ENCODE measurements around the gene ATP1A2. TPM values are rescaled to one million over a fixed set of nuclear protein-coding genes. Genes with fewer than 3 reads are reported as not detected.

ATP1A2 gene
- total and polyA plus RNA-seq, 4 donors = 0.09 to 1.5 (median 0.29) TPM

GRCh38 chr1:160104486-160104885 lies 11.1 kb upstream of the ATP1A2 start:
- Histone ChIP-seq H3K27me3 (ENCODE audit: control insufficient read depth in 4 of 4, insufficient read depth in 4 of 4, low read length in 3 of 4) (no peaks in the 10 kb centered on the region), H3K27ac (ENCODE audit: low read depth in 1 of 2, low read length in 2 of 2) (no peak overlapping the region), H3K36me3 (ENCODE audit: control insufficient read depth in 4 of 4, insufficient read depth in 3 of 4, low read depth in 1 of 4, low read length in 3 of 4) (no peaks in the 10 kb centered on the region), H3K9me3 (ENCODE audit: control insufficient read depth in 4 of 4, low read length in 3 of 4) (no peaks in the 10 kb centered on the region), H3K9ac (ENCODE audit: low read depth in 1 of 2, low read length in 2 of 2) (no peak overlapping the region), H3K4me1 (ENCODE audit: control insufficient read depth in 4 of 4, insufficient read depth in 4 of 4, low read length in 3 of 4) (peaks cover 4 to 17% (median 11%) of the 10 kb centered on the region in 4 donors), H3K4me3 (ENCODE audit: low read depth in 1 of 3, low read length in 3 of 3) (no peak overlapping the region)
- TF ChIP-seq GABPA (IDR thresholded peaks at IDR 0.05 in 1 of 2, conservative IDR thresholded peaks at IDR 0.05 in 1 of 2) (no peak), SP1 (IDR thresholded peaks at IDR 0.05) (no peak), ZBTB33 (IDR thresholded peaks at IDR 0.05) (no peak), FOXA1 (IDR thresholded peaks at IDR 0.05) (no peak), TAF1 (conservative IDR thresholded peaks at IDR 0.05) (no peak), FOXA2 (IDR thresholded peaks at IDR 0.05) (no peak), MAX (IDR thresholded peaks at IDR 0.05) (no peak), RXRA (IDR thresholded peaks at IDR 0.05) (no peak), HNF4A (conservative IDR thresholded peaks at IDR 0.05) (no peak), JUND (IDR thresholded peaks at IDR 0.05) (no peak), YY1 (IDR thresholded peaks at IDR 0.05) (no peak), HNF4G (IDR thresholded peaks at IDR 0.05) (no peak), EGR1 (IDR thresholded peaks at IDR 0.05; ENCODE audit: low read depth in 2 of 2) (no peak), ATF3 (IDR thresholded peaks at IDR 0.05) (no peak), NR2F2 (IDR thresholded peaks at IDR 0.05) (no peak), CTCF (IDR thresholded peaks at IDR 0.05; ENCODE audit: low read depth, low read length, missing input control) (no peak), RAD21 (IDR thresholded peaks at IDR 0.05) (no peak)
- no peak for DNase-seq (ENCODE audit: low spot score)
- WGBS = 81% methylated on average over 3 of the region's 3 CpGs

- Histone ChIP-seq H3K27me3 (ENCODE audit: control insufficient read depth in 4 of 4, insufficient read depth in 4 of 4, low read length in 3 of 4) (no peaks in the 10 kb centered on the region), H3K4me3 (ENCODE audit: low read depth in 1 of 3, low read length in 3 of 3) (no peak overlapping the region), H3K36me3 (ENCODE audit: control insufficient read depth in 4 of 4, insufficient read depth in 3 of 4, low read depth in 1 of 4, low read length in 3 of 4) (no peaks in the 10 kb centered on the region), H3K27ac (ENCODE audit: low read depth in 1 of 2, low read length in 2 of 2) (no peak overlapping the region), H3K9ac (ENCODE audit: low read depth in 1 of 2, low read length in 2 of 2) (no peak overlapping the region), H3K4me1 (ENCODE audit: control insufficient read depth in 4 of 4, insufficient read depth in 4 of 4, low read length in 3 of 4) (peaks cover 4 to 17% (median 8%) of the 10 kb centered on the region in 4 donors), H3K9me3 (ENCODE audit: control insufficient read depth in 4 of 4, low read length in 3 of 4) (no peaks in the 10 kb centered on the region)
- no peak for DNase-seq (ENCODE audit: low spot score)
- no peak for TF ChIP-seq YY1 (IDR thresholded peaks at IDR 0.05)
- TF ChIP-seq FOXA2 (IDR thresholded peaks at IDR 0.05) = no peak
- TF ChIP-seq TAF1 (conservative IDR thresholded peaks at IDR 0.05) = no peak
- TF ChIP-seq RAD21 (IDR thresholded peaks at IDR 0.05) = no peak
- TF ChIP-seq HNF4A (conservative IDR thresholded peaks at IDR 0.05) = no peak
- TF ChIP-seq GABPA (IDR thresholded peaks at IDR 0.05 in 1 of 2, conservative IDR thresholded peaks at IDR 0.05 in 1 of 2) = no peak
- TF ChIP-seq HNF4G (IDR thresholded peaks at IDR 0.05) = no peak
- TF ChIP-seq ATF3 (IDR thresholded peaks at IDR 0.05) = no peak
- no peak for TF ChIP-seq RXRA (IDR thresholded peaks at IDR 0.05)
- TF ChIP-seq SP1 (IDR thresholded peaks at IDR 0.05) = no peak
- 95% methylated on average over 5 of the region's 5 CpGs for WGBS
These were observed 10.4 kb upstream of the ATP1A2 start for GRCh38 chr1:160105155-160105554.
